DMS 273 (cell line): ENCODE measurements around the gene PAQR6.

Experiments
- DNase-seq: peaks from one replicate; lab custom pipeline; 2025; ENCODE audit not compliant: unreplicated experiment; lab: John Stamatoyannopoulos, UW

Gene PAQR6

GRCh38 chr1:156200044-156200443 lies 47.8 kb downstream of the PAQR6 start:
- no peak for DNase-seq

- no peak for DNase-seq
Observed at GRCh38 chr1:156198831-156199349, 49.0 kb downstream of the PAQR6 start.

- no peak for DNase-seq
Observed at GRCh38 chr1:156196445-156196844, 51.4 kb downstream of the PAQR6 start.

- DNase-seq: no peak
Observed at GRCh38 chr1:156195853-156196252, 52.0 kb downstream of the PAQR6 start.

- peak; percentile 58 for DNase-seq
Observed at GRCh38 chr1:156194300-156194652, 53.6 kb downstream of the PAQR6 start.

GRCh38 chr1:156193488-156194299 lies 54.2 kb downstream of the PAQR6 start, which contains the start of gene SLC25A44:
TSS of gene SLC25A44 (plus strand) at chr1:156194104. CDS start at chr1:156199848, 5,744 bp downstream.
- DNase-seq: peak; percentile 100
